ENCODE measurements around the gene LAMA4.
"Not testable (repeated sequence)": the region's sequence is repeated elsewhere in the genome, so short reads cannot be mapped to it uniquely, and the experiment has no call there.

LAMA4 gene

GRCh38 chr6:112215488-112216284 lies 38.7 kb downstream of the LAMA4 start:
- no peak for DNase-seq (ENCODE audit: low read depth in 1 of 2, low spot score in 1 of 2)

GRCh38 chr6:112214739-112215269 lies 39.6 kb downstream of the LAMA4 start:
- no peak for DNase-seq (ENCODE audit: low read depth in 1 of 2, low spot score in 1 of 2)

GRCh38 chr6:112210852-112211251 lies 43.5 kb downstream of the LAMA4 start:
- DNase-seq (ENCODE audit: low read depth in 1 of 2, low spot score in 1 of 2), result no peak

GRCh38 chr6:112209131-112209530 lies 45.2 kb downstream of the LAMA4 start:
- no peak for DNase-seq (ENCODE audit: low read depth in 1 of 2, low spot score in 1 of 2)

- DNase-seq (ENCODE audit: low read depth in 1 of 2, low spot score in 1 of 2), result no peak
These were observed 46.6 kb downstream of the LAMA4 start for GRCh38 chr6:112207776-112208175.

- no peak for DNase-seq (ENCODE audit: low read depth in 1 of 2, low spot score in 1 of 2)
These were observed 47.2 kb downstream of the LAMA4 start for GRCh38 chr6:112207131-112207530.

- DNase-seq (ENCODE audit: low read depth in 1 of 2, low spot score in 1 of 2), result no peak
These were observed 48.3 kb downstream of the LAMA4 start for GRCh38 chr6:112206110-112206458.

GRCh38 chr6:112205427-112206109 lies 48.8 kb downstream of the LAMA4 start:
- DNase-seq (ENCODE audit: low read depth in 1 of 2, low spot score in 1 of 2), result no peak

GRCh38 chr6:112204350-112204706 lies 50.0 kb downstream of the LAMA4 start:
- DNase-seq (ENCODE audit: low read depth in 1 of 2, low spot score in 1 of 2), result no peak

- no peak for DNase-seq (ENCODE audit: low read depth in 1 of 2, low spot score in 1 of 2)
These were observed 50.6 kb downstream of the LAMA4 start for GRCh38 chr6:112203577-112204349.

- no peak for DNase-seq (ENCODE audit: low read depth in 1 of 2, low spot score in 1 of 2)
These were observed 51.6 kb downstream of the LAMA4 start for GRCh38 chr6:112202639-112203341.

- DNase-seq (ENCODE audit: low read depth in 1 of 2, low spot score in 1 of 2), result not testable (repeated sequence)
These were observed 54.0 kb downstream of the LAMA4 start for GRCh38 chr6:112200185-112200914.

- no peak for DNase-seq (ENCODE audit: low read depth in 1 of 2, low spot score in 1 of 2)
These were observed 55.4 kb downstream of the LAMA4 start for GRCh38 chr6:112199001-112199403.

GRCh38 chr6:112198582-112198981 lies 55.8 kb downstream of the LAMA4 start:
- no peak for DNase-seq (ENCODE audit: low read depth in 1 of 2, low spot score in 1 of 2)

GRCh38 chr6:112197636-112198035 lies 56.7 kb downstream of the LAMA4 start:
- DNase-seq (ENCODE audit: low read depth in 1 of 2, low spot score in 1 of 2), result no peak

- no peak for DNase-seq (ENCODE audit: low read depth in 1 of 2, low spot score in 1 of 2)
These were observed 58.1 kb downstream of the LAMA4 start for GRCh38 chr6:112196306-112196705.

GRCh38 chr6:112195166-112195565 lies 59.2 kb downstream of the LAMA4 start:
- DNase-seq (ENCODE audit: low read depth in 1 of 2, low spot score in 1 of 2), result no peak

GRCh38 chr6:112194511-112194910 lies 59.9 kb downstream of the LAMA4 start:
- DNase-seq (ENCODE audit: low read depth in 1 of 2, low spot score in 1 of 2), result no peak

- no peak for DNase-seq (ENCODE audit: low read depth in 1 of 2, low spot score in 1 of 2)
These were observed 60.8 kb downstream of the LAMA4 start for GRCh38 chr6:112193535-112194051.

- no peak for DNase-seq (ENCODE audit: low read depth in 1 of 2, low spot score in 1 of 2)
These were observed 61.2 kb downstream of the LAMA4 start for GRCh38 chr6:112193117-112193516.
